HuH-7 (cell line): ENCODE measurements around the gene ANKRD23.

ENCODE experiments used
- DNase-seq: peaks from one replicate; pipeline ENCODE4 v3.0.0; 2011; ENCODE audit warnings: low spot score

The ANKRD23 gene

DNA sequence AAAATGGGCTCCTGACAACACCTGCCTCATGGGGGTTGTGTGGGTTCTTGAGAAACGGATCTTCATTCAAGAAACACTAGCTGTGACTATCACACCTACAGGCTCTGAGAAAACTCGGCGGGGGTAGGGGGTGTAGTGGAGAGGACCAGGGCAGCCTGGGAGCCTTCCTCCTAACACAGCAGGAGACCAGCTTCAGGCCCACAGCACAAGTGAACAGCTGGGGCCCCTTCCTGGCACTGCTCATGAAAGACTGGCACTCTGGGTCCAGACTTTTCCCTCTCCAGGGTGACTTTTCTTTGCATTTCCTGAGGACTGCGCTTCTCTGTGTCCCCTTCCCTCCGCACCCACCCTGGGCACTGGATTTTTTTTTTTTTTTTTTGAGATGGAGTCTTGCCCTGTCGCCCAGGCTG is 33.2 kb upstream of the ANKRD23 start:
- DNase-seq: no peak

DNA sequence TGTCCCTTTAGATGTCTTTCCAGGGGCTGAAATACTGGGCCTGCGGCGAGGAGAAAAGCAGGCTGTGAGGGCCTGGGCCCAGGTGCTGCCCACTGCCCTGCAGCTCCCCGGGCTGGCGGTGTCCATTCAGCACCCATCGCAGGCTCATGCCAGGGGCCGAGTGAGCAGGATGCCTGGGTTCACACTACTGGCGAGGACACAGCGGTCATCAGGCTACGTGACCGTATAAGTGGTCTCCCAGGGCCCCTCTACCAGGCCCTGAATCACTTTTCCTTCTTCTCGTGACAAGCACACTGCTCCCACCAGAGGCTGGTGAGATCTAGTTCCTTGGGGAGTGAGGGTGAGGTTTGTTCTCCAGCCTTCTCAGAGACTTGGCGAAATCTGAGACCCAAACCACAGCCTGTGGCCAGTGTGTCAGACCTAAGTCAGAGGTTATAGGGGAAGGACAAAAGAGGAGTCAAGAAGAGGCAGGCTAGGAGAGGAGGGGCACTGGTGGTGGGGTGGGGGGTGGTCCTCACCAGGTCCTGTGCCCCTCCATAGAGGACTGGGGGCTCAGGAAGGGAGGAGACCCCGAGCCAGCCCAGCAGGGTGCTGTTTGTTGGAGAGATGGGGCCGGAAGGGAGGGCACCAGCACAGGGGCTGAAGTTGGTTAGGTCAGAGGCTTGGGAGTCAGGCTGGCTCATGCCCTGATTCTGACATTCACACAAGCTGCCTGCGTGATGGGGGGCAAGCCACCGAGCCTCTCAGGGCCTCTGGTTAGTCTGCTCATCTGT is 32.6 kb upstream of the ANKRD23 start:
- DNase-seq: no peak

DNA sequence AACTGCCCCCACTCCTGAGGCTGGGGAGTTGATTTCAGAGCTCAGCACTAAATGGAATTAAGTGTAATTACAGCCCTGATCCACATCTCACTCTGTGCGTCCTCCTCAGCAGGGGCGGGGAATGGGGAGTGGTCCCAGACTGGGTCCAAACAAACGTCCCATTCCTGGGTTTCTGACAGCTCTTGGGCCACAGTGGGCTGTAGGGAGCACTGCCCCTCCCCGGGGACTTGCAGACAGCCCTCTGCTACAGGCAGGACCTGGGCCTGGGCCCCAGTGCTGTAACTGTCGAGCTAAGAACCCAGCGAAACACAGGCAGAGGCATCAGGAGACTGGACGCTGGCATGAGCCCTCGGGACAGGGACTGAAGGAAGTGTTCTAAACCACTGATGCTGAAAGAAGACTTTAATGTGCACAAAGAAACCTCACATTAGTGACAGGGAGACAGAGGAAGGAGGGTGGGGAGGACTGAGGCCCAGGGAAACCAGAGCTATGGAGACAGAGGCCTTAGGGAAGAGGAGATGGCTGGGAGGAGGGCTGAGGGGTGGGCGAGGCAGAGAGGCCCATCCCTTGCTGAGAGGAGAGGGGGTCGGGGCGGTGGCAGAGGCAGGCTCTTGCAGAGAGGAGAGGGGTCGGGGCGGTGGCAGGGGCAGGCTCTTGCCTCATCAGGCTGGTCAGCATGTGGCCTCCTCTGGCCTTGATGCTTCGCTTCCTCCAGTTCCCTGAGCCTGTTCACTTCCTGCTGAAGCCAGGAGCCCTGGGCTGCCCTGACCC is 31.9 kb upstream of the ANKRD23 start:
- no peak for DNase-seq

DNA sequence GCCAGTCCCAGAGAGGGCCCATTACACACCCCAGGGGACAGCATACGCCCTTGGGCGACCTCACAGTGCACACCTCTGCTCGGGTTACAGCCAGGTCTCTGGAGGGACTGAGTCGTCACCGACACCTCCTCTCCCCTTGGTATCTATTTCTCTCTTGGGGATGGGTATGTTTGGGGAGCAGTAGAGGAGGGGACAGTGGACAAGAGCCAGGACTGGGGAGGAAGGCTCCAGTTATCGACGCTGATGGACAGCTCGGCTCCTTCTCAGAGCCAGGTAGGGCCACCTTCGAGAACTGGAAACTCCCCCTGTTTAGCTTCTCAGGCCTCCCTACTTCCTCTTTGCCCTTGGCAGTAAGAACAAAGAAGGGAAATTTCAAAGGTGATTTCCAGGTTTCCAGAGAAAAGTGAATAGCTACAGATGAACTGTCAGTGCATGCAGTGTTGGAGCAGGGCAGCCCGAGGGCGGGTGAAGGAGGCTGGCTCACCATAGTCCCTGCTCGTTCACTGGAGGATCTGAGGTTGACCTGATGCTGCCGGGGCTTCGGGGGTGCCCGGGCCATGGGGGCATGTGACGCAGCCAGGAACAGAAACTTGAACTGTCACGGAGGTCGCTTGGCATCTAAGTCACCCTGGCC is 30.5 kb upstream of the ANKRD23 start:
- DNase-seq: no peak

DNA sequence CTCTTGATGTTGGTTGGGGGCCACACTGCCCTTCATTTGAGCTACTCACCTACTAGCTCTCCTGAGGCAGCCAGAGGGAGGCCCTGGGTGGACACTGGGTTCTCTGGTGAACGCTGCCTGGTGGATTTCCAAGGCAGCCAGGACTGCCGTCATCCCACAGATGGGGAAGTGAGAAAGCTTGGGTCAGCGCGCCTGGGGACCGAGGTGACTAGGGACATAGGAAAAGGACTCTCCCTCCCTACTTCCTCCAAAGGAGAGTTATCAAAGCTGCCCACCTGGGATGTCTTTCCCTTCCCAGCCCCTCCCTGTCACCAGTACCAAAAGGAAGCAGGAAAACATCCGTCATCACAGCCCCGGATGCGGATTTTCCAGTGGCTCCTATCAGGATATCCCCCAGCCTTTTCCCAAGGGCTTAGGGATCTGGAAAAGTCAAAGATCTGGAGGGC is 29.9 kb upstream of the ANKRD23 start:
- DNase-seq: no peak

DNA sequence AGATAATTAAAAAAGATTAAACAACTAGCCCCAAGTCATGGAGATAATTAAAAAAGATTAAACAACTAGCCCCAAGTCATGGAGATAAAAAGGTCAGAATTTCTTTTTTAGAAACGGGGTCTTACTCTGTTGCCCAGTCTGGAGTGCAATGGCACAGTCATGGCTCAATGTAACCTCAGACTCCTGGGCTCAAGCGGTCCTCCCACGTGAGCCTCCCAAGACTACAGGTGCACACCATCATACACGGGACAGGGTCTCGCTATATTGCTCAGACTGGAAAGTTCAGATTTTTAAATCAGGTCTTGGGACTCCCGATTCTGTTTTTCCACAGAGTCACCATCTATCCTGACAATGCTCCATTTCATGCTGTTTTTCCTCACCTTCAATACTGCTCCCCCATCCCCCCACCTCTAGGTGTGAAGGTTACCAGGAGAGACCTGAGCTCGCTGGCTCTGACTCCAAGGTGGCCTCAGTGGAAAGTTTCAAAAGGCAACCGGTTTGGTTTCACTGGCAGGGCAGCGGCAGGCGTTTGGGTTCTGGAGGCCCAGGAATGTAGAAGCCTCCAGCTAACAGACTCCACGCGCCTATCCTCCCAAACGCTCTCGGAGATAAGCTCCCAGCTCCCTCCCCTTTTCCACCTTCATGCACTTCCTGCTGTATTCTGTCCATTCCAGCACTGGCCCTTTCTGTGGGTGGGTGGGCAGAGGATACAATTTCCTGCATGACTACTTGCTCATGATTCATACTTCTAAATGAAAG is 28.9 kb upstream of the ANKRD23 start:
- no peak for DNase-seq

DNA sequence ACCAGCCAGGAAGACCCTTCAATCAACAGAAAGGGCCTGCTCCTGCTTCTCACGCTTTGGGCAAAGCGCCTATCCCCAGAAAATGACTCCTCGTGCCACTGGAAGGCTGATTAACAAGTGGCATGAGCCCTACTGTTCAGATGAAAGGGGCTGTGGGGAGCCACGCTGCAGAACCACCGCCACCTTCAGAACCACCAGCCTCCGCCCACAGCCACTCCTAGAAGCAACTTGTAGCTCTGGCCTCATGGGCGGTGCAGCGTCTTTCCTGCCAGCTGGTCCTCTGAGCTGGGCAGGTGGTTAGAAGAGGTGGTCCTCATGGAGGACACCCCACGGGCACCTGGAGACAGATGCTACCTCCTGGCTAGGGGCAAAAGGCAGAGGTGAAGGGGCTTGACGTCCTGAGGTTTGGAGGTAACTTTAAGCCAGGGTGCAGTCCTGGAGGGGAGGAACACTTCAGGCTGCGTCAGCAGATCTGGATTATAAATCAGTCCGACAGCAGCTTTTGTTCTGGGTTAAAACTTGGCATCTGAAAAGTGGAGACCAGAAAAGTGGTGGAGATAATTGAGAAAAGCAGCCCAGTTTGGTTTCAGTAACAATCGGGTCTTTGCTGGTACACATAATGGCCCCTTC is 26.9 kb upstream of the ANKRD23 start:
- DNase-seq: no peak

DNA sequence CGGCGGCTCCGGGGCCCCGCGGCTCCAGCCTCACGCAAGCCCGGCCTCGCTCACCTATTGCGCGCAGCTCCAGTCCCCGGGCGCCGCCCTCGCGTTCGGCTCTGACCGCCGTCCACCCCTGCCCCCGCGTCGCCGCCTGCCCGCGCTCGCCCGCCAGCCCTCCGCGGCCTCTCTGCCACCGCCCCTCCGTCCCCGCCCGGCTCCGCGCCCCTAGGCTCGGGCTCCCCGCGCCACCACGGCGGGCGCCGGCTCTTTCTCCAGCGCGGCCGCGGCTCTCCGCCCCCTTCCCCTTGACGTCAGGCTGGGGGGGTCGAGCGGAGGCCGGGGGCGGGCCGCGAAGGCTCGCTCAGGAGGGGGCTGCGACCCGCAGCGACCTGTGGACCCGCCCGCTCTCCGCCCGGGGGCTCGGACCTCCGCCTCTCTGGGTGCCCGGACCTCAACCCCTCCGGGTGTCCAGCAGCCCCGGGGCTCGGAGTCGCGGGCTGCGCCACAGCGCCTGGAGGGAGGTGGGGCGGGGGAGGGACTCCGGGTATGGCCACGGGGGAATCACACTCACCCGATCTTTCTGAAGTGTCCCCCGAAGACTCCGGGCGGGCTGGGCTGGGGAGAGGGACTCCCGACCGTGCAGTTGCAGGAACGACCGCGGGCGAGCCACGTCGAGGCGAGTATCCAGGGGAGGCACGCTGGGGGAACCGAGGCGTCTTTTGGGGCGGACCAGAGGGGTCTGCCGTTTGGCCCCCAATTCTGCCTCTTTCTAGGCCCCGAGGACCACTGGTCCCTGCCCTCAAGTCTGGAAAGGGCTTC is 26.2 kb upstream of the ANKRD23 start, which contains the start of gene SEMA4C:
Gene SEMA4C (minus strand): TSS at position 259 of the 804 bp plus-strand sequence. CDS start 2,194 bp downstream, outside the sequence.
- DNase-seq: peak; percentile 77

DNA sequence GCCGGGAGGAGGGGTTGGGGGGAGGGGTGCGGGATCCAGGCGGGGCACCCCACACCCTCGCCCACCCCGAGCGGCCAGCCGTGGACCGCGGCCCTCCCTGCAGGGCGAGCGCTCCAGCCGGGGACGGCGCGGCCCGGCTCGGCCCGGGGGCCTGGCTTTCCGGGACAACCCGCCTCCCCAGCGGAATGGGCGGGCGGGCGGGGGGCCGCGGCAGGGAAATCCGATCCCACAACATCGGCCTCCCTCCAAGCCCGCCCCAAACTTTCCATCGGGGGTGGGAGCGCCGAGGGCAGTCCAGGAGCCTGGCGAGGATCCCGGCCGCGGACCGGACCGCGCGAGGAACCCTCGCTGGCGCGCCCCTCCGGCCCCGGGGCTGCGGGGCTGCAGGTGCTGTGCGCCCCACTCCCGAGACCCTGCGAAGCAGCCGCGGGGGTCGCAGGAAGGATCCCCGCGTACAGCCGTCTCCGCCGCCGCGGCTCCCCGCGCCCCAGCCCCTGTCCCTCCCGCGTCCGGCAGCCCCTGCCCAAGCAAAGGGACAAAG is 25.5 kb upstream of the ANKRD23 start:
- peak; percentile 83 for DNase-seq

DNA sequence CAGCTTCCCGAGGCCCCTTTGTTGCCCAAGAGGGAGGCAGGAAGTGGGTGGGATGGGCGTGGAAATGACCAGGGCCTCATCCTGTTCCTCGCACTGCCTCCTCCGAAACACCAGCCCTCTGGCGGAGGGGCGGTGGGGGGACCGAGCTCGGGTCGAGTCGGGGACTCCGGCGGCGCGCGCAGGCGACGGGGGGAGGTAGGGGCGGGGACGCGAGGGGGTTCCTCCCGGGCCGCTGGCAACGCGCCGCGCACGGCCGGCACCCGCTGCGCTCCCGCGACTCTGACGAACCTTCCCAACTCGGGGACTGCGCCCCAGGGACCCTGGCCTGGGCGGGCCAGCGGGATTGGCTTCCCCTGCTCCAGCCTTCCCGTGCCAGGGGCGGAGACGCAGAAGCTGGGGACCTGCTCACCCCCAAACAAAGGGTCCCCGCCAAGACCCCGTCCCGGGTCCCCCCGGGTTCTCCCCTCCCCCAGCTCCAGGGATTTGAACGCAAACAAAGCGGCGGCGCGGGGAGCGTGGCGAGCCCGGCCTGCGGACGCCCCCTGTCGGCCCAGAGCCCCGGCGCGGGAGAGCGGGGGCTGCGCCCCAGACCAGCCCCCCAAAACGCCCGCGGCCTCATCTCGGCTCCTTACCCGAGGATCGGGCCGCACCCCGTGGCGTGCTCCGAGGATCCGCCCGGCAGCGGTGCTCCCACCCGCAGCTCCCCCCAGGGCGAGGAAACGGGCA is 24.9 kb upstream of the ANKRD23 start:
- peak; percentile 99 for DNase-seq

DNA sequence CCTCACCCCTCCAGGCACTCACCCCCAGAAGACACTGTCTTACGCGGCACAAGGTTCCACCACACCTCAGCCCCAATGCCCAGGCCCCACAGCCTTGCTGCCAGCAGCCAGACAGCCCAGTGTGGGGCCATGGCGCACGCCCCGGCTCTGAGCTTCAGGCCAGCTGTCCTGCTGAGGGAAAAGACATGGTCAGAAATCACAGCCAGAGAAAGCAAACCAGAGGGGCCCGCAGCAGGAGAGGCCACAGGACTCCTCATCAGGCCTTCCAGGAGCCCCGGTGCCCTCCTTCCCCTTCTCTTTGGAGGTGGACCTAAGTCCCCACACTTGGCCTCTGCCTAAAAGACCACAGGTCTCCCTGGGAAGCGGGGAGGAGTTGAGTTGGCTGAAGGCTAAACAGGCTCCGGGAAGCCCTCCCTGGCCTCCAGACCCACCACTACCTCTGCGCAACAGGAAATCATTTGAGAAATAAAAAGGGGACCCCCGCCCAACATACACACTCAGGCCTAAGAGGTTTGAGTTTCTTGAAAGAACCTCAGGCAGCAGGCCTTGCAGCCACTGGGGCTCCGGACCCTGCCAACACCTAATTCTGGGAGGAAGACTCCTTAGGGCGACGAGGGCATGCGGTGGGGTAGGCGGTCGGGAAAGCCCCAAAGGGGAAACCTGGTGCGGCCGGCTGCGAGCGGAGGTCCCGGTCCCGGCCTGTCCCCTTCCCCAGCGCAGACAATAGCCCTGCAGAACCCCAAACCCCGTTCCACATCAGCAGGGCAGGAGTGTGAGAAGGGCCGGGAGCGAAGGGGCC is 24.1 kb upstream of the ANKRD23 start:
- DNase-seq: no peak

DNA sequence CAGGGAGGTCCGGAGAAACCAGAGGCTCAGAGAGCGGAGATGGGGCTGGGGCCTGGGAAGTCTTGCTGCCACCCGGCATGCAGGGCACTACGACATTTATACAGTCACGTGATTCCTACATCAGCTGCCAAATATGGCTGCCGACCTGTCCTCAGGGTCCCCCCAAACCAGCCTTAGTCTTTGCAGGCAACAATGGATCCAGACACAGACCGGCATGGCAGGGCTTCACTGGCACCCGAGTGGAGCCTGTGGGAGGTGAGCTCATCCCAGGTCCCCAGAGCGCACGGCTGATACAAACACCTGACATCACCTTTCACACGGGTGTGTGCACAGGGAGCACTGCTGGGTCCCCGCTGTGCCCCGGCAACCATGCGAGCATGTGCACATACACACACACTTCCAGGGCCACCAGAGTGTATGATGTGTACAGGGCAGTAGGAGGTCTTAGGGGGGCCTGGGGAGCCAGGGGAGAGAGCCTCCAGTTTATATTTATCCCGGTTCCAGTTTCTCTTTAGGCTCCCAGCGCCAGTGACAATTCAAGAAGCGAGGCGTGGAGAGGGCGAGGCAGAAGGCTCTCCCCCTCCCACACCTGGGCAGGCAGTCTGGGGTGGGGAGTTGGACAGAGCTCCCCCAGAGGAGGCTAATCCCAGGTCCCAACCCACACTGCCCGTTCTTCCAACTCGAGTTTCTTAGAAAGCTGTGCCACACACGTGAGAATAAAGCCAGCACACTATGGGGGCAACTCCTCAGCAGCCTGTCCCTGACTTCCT is 23.4 kb upstream of the ANKRD23 start:
- no peak for DNase-seq

DNA sequence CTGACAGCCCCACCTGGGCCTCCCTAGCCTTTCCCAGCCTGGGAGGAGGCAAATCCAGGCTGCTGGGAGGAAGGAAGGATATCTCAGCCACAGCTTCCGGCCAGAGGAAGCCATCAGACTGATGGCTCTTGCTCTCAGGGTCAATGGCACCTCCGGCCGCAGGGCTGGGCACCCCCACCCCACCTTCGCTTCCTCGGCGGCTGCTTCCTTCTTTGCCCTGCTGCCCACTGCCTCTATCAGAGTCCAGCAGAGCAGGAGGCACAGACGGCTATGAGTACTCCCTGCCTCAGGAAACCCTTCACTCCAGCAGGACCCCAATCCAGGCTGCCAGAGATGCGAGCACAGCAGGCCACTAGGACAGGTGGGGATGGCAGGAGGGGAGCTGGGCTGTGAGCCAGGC is 22.8 kb upstream of the ANKRD23 start:
- no peak for DNase-seq

DNA sequence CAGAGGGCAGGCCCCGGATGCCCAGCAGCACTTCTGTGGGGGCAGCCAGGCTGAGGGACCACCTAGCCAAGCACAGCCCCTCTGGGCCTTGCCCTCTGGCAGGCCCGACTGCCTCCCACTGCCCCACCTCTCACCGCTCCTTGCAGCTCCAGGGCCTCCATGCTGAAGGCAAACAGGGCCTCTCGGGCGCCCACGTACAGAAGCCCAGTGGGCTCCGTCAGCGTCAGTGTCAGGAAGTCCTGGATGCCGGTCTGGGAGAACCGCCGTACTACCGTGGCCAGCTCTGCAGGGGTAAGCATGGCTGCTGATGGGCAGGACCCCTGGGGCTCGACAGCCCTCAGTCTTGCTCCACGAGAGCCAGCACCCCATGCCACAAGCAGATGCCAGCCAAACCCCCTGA is 22.3 kb upstream of the ANKRD23 start:
- no peak for DNase-seq

DNA sequence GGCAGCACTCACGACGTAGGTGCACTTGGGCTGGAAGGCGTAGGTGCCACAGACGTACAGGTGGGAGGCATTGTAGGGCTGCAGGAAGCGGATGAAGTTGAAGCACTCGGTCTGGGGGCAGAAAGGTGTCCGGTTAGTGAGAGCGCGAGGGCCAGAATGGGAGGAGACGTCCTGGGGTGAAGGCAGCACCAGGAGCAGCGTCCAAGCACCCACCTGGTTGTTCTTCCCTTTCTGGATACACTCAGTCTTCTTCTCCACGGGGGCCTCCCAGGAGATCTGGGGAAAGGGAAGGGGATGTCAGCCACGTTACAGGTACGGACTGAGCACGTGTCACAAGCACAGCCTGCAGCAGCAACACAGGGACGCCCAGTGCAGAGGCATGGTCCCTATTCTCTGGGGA is 21.8 kb upstream of the ANKRD23 start:
- no peak for DNase-seq

DNA sequence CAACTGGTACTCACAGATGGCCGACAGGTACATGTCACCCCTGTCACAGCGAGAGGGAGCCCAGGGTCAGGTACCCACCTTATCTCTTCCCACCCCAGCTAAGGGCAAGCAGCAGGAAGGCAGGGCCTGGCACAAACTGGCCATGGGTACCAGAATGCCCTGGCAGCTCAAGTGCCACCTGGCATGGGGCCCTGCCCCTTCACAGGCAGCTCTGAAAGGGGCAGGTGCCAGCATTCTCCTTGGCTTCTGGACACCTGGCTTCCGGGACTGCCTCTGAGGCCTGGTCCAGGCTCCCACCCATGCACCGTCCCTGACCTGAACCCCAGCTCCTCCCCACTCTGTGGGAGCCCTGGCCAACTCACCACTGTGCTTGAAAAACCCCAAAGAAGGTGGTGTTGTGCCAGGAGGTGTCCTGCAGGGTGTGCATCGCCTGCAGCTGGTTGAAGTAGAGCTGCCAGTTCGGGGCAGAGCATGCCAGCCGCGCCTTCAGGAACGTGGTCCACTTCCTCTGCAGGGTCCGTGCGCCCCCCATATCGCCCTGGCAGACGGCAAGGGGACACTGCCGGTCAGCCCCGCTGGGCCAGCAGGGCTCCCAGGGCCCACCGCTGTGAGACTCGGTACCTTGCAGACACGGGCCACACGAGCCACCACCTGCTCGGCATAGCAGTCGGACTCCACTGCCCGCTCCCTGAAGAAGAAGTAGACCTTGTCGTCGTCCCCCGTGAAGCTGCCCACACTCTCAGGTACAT is 20.7 kb upstream of the ANKRD23 start:
- no peak for DNase-seq

DNA sequence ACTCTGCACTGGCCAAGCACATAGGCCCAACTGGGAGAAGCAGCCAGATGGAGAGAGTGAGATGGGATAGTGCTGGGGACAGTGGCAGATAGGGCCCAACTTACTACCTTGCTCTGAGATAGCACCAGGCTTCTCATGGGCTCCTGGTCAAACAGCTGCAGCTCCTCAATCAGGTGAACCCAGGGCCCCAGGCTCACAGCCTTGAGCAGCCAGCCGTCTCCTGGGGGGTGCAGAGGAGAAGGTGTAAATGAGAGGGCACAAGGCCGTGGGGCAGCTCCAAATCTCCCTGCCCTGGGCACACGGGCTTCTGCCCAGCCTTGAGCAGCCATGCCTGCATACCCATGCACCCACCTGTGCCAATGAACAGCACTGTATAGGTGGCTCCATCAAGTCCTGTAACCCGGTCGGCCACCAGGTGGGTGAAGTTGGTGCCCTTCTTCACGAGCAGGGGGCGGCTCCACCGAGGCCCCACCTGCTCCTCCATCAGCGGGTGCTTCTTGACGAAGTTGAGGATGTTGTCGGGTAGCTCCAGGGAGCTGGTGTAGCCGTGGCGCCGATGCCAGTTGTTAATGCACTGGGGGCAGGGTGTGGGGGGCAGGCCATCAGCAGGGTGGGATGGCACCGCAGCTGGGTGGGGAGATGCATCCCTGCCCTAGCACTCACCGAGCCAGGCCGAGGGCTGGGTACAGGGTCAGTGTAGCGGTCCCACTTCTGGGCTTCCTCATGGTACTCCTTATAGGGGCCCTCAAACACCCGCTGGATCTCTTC is 19.9 kb upstream of the ANKRD23 start:
- DNase-seq: no peak
